ENCODE results near the gene COL4A2.
A peak's percentile ranks its signal among the peaks of the same experiment; 100 is the strongest.

The COL4A2 gene

GRCh38 chr13:110333837-110334236, 26.8 kb downstream of the COL4A2 start:
- DNase-seq (ENCODE audit: low read depth, low spot score) = no peak

GRCh38 chr13:110334256-110334655, 27.2 kb downstream of the COL4A2 start:
- DNase-seq (ENCODE audit: low read depth, low spot score) = no peak
- no peak overlapping the region for H3K27ac ChIP-seq

More at GRCh38 chr13:110333837-110334236, 26.8 kb downstream of the COL4A2 start:
- H3K27ac ChIP-seq = no peak overlapping the region

- DNase-seq (ENCODE audit: low read depth, low spot score) = no peak
Observed at GRCh38 chr13:110334841-110335490, 27.9 kb downstream of the COL4A2 start.

GRCh38 chr13:110336108-110336507, 29.0 kb downstream of the COL4A2 start:
- H3K27ac ChIP-seq = no peak overlapping the region
- no peak for DNase-seq (ENCODE audit: low read depth, low spot score)

More at GRCh38 chr13:110334841-110335490, 27.9 kb downstream of the COL4A2 start:
- no peak overlapping the region for H3K27ac ChIP-seq

- no peak overlapping the region for H3K27ac ChIP-seq
- no peak for DNase-seq (ENCODE audit: low read depth, low spot score)
Observed at GRCh38 chr13:110336681-110337080, 29.6 kb downstream of the COL4A2 start.

GRCh38 chr13:110337247-110337646, 30.2 kb downstream of the COL4A2 start:
- no peak overlapping the region for H3K27ac ChIP-seq
- no peak for DNase-seq (ENCODE audit: low read depth, low spot score)

GRCh38 chr13:110338441-110339101, 31.5 kb downstream of the COL4A2 start:
- no peak for DNase-seq (ENCODE audit: low read depth, low spot score)
- H3K27ac ChIP-seq = no peak overlapping the region

GRCh38 chr13:110339263-110339662, 32.2 kb downstream of the COL4A2 start:
- no peak overlapping the region for H3K27ac ChIP-seq

GRCh38 chr13:110339975-110340550, 33.0 kb downstream of the COL4A2 start:
- DNase-seq (ENCODE audit: low read depth, low spot score) = no peak
- H3K27ac ChIP-seq = peak overlapping the region; percentile 63

More at GRCh38 chr13:110339263-110339662, 32.2 kb downstream of the COL4A2 start:
- no peak for DNase-seq (ENCODE audit: low read depth, low spot score)

GRCh38 chr13:110340812-110341444, 33.8 kb downstream of the COL4A2 start:
- peak overlapping the region; percentile 63 for H3K27ac ChIP-seq
- no peak for DNase-seq (ENCODE audit: low read depth, low spot score)

- no peak for DNase-seq (ENCODE audit: low read depth, low spot score)
- peak overlapping the region; percentile 63 for H3K27ac ChIP-seq
Observed at GRCh38 chr13:110341445-110342244, 34.6 kb downstream of the COL4A2 start.

- H3K27ac ChIP-seq = peak overlapping the region; percentile 37
- no peak for DNase-seq (ENCODE audit: low read depth, low spot score)
Observed at GRCh38 chr13:110342474-110342873, 35.4 kb downstream of the COL4A2 start.

GRCh38 chr13:110343241-110343865, 36.3 kb downstream of the COL4A2 start:
- DNase-seq (ENCODE audit: low read depth, low spot score) = peak; percentile 83
- peak overlapping the region; percentile 37 for H3K27ac ChIP-seq

GRCh38 chr13:110344320-110344719, 37.2 kb downstream of the COL4A2 start:
- no peak overlapping the region for H3K27ac ChIP-seq
- no peak for DNase-seq (ENCODE audit: low read depth, low spot score)

- H3K27ac ChIP-seq = no peak overlapping the region
- no peak for DNase-seq (ENCODE audit: low read depth, low spot score)
Observed at GRCh38 chr13:110345266-110345665, 38.2 kb downstream of the COL4A2 start.

GRCh38 chr13:110345701-110346100, 38.6 kb downstream of the COL4A2 start:
- DNase-seq (ENCODE audit: low read depth, low spot score) = no peak

GRCh38 chr13:110346661-110347067, 39.6 kb downstream of the COL4A2 start:
- peak; percentile 97 for DNase-seq (ENCODE audit: low read depth, low spot score)
- peak overlapping the region; percentile 86 for H3K27ac ChIP-seq

More at GRCh38 chr13:110345701-110346100, 38.6 kb downstream of the COL4A2 start:
- peak overlapping the region; percentile 86 for H3K27ac ChIP-seq

- DNase-seq (ENCODE audit: low read depth, low spot score) = no peak
- peak overlapping the region; percentile 86 for H3K27ac ChIP-seq
Observed at GRCh38 chr13:110347088-110347487, 40.0 kb downstream of the COL4A2 start.

- peak overlapping the region; percentile 86 for H3K27ac ChIP-seq
- peak; percentile 99 for DNase-seq (ENCODE audit: low read depth, low spot score)
Observed at GRCh38 chr13:110347535-110348308, 40.6 kb downstream of the COL4A2 start.
